Activated T-cell treated with anti-CD3 and anti-CD28 coated beads, Interleukin-2, amount 50 U/mL, for 72 hours (primary cell): ENCODE data around the gene SLC22A4. TPM values are rescaled to one million over a fixed set of nuclear protein-coding genes. Genes with fewer than 3 reads are reported as not detected.
A peak's percentile ranks its signal among the peaks of the same experiment; 100 is the strongest.

Experiments used
- ATAC-seq, 2 donors: fragments of 150-1000 bp; cut with Tn5 transposase; replicated peaks in 1 of 2; 2 replicates each; pipeline ENCODE4 v1.10.0; 2021; ENCODE audit warnings: moderate library complexity in 2 of 2, mild to moderate bottlenecking in 1 of 2
- DNase-seq, 2 donors: peaks; one replicate each; pipeline ENCODE4 v3.0.0; 2021 to 2022; ENCODE audit warnings: mixed read lengths in 1 of 2
- H3K27ac Mint-ChIP-seq: one replicate; pipeline ENCODE4 v1.8.0; 2022; ENCODE audit warnings: mild to moderate bottlenecking, moderate library complexity, mixed read lengths
- H3K27me3 Mint-ChIP-seq: one replicate; pipeline ENCODE4 v1.8.0; 2022; ENCODE audit warnings: low read depth, mixed read lengths
- H3K36me3 Mint-ChIP-seq, 2 donors: one replicate each; pipeline ENCODE4 v1.8.0; 2022; ENCODE audit warnings: mixed read lengths in 2 of 2, mild to moderate bottlenecking in 1 of 2; ENCODE audit not compliant: insufficient read depth in 2 of 2
- H3K4me1 Mint-ChIP-seq: one replicate; pipeline ENCODE4 v1.8.0; 2022; ENCODE audit warnings: low read depth, mixed read lengths
- H3K4me3 Mint-ChIP-seq, 2 donors: one replicate each; pipeline ENCODE4 v1.8.0; 2022; ENCODE audit warnings: mild to moderate bottlenecking in 2 of 2, mixed read lengths in 2 of 2, moderate library complexity in 2 of 2
- H3K9me3 Mint-ChIP-seq, 2 donors: one replicate each; pipeline ENCODE4 v1.8.0; 2022; ENCODE audit warnings: mixed read lengths in 2 of 2
- total RNA-seq, 2 donors: library from RNA; stranded (reverse); gene quantifications; one replicate each; pipeline ENCODE4 v1.2.3, GENCODE V29; 2022

Gene SLC22A4
- total RNA-seq, 2 donors from 2014 or later = 1.8 to 2.9 TPM

DNA sequence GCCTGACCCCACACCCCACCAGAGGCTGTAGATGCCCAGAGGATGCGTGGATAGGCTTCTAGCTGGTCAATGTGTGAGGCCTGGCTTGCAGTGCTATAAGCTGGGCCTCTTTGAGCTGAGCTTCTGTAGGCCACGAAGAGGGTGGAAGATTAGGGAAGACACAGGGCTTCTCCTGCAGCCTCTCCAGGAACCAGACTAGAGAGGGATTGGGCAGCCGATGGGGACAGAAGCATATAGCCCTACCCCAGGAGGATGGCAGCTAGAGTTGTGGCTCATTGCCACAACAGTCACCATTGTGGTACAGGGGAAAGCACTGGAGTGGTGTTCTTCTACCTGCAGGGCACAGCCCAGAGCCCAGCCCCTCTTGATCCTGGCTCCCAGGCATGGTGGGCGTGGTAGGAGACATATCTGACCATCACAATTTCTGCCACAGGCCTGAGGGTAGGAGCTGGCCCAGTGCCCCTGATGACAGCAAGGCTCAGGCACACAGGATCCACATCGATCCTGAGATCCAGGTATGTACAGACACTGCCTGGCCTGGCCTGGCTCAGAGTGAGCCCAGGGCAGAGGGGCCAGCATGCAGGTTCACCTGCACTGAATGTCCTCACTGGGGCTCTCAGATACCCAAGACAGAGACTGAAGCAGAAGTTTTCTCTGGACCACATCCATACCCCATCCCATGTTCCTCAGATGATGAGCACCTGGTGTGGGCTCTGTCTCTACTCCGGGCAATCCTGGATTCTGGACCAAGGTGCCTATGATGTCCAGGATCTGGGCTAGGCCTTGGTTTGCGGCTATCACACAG, 28.0 kb upstream of the SLC22A4 start:
- Mint-ChIP-seq H3K4me1 (peaks cover 56% of the 10 kb centered on the region), H3K9me3 (no peaks in the 10 kb centered on the region), H3K36me3 (no peaks in the 10 kb centered on the region), H3K4me3 (no peak overlapping the region), H3K27me3 (no peaks in the 10 kb centered on the region), H3K27ac (no peak overlapping the region)
- ATAC-seq = no peak
- DNase-seq = no peak

DNA sequence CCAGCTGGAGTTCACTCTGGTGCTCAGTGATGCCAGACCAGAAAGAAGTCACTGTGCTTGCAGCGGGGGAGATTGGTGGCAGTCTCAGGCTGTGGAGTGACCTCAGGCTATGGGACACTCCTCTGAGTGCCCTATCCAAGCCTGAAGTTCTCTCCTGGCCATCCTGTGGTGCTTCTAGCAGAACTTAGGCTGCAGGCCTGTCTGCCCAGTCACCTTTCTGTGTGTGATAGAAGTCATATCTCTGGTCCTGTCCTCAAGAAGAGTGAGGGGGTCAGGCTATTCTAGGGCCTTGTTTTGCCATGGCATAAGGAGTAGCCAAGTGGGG, 27.4 kb upstream of the SLC22A4 start:
- no peaks in the 10 kb centered on the region for H3K36me3 Mint-ChIP-seq
- no peak overlapping the region for H3K27ac Mint-ChIP-seq
- H3K4me3 Mint-ChIP-seq = no peak overlapping the region
- H3K9me3 Mint-ChIP-seq = no peaks in the 10 kb centered on the region
- no peak for DNase-seq
- H3K4me1 Mint-ChIP-seq = peaks cover 53% of the 10 kb centered on the region
- no peaks in the 10 kb centered on the region for H3K27me3 Mint-ChIP-seq
- no peak for ATAC-seq

DNA sequence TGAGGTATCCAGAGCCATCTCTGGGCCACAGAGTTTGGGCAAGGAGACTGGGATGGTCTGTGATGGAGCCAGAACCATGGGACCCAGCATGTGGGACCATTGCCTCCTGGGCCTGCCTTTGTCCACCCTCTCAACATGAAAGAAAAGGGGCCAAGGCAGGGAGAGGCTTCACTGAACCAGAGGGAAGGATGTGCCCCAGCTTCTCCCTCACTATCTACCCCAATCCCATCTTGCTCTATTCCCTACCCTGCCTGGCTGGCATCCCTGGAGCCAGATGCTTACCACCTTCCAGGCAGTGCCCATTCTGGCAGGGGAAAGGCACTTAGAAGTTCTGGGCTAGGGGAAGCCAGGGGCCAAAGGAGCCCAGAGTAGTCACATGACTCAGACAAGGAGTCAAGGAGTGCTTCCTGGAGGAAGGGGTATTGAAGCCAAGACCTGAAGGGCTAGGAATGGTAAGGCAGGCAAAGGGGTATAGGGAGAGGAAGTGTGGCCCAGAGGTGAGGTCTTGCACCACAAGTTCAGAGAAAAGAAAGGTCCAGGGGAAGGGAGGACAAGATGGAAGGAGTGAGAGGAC, 26.9 kb upstream of the SLC22A4 start:
- H3K27ac Mint-ChIP-seq = no peak overlapping the region
- no peak for ATAC-seq
- H3K4me3 Mint-ChIP-seq = no peak overlapping the region
- H3K27me3 Mint-ChIP-seq = no peaks in the 10 kb centered on the region
- no peaks in the 10 kb centered on the region for H3K9me3 Mint-ChIP-seq
- H3K36me3 Mint-ChIP-seq = no peaks in the 10 kb centered on the region
- no peak for DNase-seq
- H3K4me1 Mint-ChIP-seq = peaks cover 49% of the 10 kb centered on the region

DNA sequence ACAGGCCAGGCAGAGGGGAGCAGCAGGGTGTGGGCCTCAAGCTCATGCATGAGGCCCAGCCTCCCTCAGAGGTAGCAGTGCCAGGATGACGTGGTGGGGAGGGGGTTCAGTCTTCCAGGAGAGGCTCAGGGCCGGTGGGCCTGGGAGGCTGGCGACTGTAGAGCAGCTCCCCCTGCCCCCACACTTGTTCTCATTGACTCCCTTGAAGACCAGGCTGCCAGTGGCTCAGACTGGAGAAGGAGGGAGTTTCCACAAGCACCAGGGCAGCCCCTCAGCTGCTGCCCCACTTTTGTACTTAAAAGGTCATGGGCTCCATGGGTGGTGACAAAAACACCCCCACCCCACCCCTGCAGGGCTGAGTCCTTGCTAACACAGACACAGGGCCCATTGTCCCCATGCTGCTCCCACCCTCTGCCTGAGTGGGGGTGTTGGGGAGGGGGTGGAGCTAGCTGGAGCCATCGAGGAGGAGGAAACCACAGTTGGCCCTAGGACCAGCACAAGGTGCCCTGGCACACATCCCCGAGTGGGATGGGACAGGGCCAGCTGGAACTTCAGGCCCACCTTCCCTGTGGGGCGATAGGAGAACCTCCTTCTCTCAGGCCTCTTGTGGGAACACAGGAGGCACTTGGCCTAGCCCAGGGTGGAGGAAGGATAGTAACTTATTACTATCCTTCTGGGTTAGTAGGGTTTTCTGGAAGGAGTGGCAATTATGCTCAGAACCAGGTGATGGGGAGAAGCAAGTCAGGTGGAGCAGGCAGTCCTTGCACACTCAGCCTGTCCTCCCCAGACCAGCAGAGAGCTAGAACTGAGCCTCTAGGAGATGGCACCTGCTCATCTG, 26.0 kb upstream of the SLC22A4 start:
- Mint-ChIP-seq H3K27me3 (peaks cover 7% of the 10 kb centered on the region), H3K4me3 (no peak overlapping the region), H3K36me3 (no peaks in the 10 kb centered on the region), H3K27ac (no peak overlapping the region), H3K9me3 (no peaks in the 10 kb centered on the region), H3K4me1 (peaks cover 47% of the 10 kb centered on the region)
- no peak for DNase-seq
- ATAC-seq = no peak

DNA sequence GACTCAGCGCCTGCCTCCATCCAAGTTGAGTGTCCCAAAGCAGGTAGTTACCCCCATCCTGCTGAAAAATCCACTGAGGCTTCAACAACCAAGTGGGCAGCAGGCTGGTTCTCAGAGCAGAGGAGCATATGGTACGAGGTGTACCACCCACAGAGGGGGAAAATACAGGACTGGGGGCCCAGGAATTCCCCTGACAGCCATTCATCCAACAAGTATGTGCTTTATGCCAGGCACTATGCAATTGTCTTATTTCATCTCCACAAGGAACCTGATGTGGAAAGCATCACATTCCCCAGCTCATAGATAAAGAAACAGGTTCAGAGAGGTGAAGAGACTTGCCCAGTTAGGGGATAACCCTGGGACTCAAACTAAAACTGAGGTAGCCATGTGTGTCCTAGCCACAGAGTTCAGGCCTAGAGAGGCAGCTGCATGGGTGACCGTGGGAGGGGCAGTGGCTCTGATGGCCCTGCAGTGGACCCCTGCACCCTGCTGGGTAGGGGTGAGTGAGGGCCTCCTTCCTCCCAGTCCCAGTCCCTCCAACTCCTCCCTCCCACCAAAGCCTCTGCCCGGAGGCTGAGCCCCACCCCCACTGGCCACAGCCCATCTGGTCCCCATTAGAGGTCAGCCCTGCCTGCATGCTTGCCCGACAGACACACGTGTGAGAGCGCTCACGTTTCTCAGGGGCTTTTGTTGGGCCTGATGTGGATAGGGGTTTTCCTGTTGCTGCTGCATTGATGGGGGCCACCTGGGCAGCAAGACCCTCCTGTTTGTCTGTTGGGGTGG, 25.2 kb upstream of the SLC22A4 start:
- Mint-ChIP-seq H3K4me1 (peaks cover 39% of the 10 kb centered on the region), H3K36me3 (no peaks in the 10 kb centered on the region), H3K9me3 (no peaks in the 10 kb centered on the region), H3K4me3 (no peak overlapping the region), H3K27me3 (peaks cover 15% of the 10 kb centered on the region), H3K27ac (no peak overlapping the region)
- no peak for DNase-seq
- peak in 1 of 2 donors; percentile 16 for ATAC-seq

DNA sequence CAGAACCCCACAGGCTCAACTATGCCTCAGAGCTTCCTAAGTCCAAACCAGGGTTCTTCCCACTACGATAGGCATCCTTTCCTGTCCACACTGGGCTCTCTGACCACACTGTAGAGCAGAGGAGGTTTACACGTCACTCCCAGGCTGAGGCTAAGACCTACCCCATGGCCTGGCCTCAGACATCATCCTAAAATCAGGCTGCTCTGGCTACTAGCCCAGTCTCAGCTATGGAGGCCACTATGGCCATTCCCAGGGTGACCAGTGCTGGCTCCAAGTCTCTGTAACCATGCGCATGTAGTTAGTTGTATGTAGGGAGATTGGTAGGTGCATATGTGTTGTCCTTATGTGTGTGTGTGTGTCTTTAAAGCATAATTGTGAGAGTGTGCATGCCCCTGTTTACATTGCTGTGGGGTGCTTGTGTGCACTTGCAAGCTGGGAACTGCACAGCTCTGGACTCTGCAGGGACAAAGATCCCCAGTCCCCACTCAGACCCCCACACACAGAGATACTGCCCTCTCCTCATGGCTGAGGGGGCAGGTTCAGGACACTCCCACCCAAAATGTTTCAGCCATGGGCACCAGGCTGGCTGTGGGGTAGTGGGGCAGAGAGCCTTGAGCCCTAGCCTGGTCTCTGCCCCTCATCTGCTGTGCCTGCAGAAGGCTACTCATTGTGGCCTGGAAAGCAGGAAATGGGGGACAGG, 24.4 kb upstream of the SLC22A4 start:
- Mint-ChIP-seq H3K9me3 (no peaks in the 10 kb centered on the region), H3K27ac (no peak overlapping the region), H3K4me1 (peaks cover 30% of the 10 kb centered on the region), H3K27me3 (peaks cover 17% of the 10 kb centered on the region), H3K36me3 (no peaks in the 10 kb centered on the region), H3K4me3 (no peak overlapping the region)
- no peak for DNase-seq
- no peak for ATAC-seq

DNA sequence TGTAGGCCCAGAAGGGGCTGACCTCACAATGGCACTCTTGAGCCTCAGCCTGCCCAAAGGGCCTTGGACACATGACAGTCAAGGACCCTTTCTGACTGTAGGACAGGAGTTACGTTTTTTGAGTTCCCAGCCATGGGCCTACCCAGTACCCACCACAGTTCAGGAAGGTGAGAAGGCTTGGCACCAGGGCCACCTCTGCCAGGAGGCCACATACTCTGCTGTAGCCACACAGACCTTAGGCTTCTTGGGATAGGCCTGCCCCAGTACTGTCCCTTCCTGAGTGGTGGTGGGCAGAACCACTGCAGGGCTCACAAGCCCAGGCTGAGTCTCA, 23.9 kb upstream of the SLC22A4 start:
- Mint-ChIP-seq H3K9me3 (no peaks in the 10 kb centered on the region), H3K36me3 (no peaks in the 10 kb centered on the region), H3K27ac (no peak overlapping the region), H3K4me1 (peaks cover 26% of the 10 kb centered on the region), H3K4me3 (no peak overlapping the region), H3K27me3 (peaks cover 17% of the 10 kb centered on the region)
- DNase-seq (no peak), ATAC-seq (no peak)

DNA sequence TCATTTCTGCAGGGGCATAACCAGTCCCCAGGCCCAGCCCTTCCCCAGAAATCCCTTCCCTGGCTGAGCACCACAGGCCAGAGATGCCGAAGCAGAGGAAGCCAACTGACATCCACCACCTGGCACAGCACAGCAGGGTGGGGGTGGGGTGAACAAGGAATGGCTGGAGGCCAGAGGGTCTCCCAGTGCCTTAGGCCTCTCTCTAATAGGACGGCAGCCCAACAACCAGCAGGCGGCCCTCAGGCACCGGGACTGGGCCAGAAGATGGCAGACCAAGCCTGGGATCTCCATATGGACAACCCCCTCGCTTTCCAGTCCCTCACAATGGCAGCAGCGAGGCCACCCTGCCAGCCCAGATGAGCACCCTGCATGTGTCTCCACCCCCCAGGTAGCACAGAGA, 23.5 kb upstream of the SLC22A4 start:
- ATAC-seq = no peak
- no peaks in the 10 kb centered on the region for H3K36me3 Mint-ChIP-seq
- no peak overlapping the region for H3K27ac Mint-ChIP-seq
- H3K9me3 Mint-ChIP-seq = no peaks in the 10 kb centered on the region
- peaks cover 17% of the 10 kb centered on the region for H3K27me3 Mint-ChIP-seq
- peaks cover 26% of the 10 kb centered on the region for H3K4me1 Mint-ChIP-seq
- DNase-seq = no peak
- no peak overlapping the region for H3K4me3 Mint-ChIP-seq

DNA sequence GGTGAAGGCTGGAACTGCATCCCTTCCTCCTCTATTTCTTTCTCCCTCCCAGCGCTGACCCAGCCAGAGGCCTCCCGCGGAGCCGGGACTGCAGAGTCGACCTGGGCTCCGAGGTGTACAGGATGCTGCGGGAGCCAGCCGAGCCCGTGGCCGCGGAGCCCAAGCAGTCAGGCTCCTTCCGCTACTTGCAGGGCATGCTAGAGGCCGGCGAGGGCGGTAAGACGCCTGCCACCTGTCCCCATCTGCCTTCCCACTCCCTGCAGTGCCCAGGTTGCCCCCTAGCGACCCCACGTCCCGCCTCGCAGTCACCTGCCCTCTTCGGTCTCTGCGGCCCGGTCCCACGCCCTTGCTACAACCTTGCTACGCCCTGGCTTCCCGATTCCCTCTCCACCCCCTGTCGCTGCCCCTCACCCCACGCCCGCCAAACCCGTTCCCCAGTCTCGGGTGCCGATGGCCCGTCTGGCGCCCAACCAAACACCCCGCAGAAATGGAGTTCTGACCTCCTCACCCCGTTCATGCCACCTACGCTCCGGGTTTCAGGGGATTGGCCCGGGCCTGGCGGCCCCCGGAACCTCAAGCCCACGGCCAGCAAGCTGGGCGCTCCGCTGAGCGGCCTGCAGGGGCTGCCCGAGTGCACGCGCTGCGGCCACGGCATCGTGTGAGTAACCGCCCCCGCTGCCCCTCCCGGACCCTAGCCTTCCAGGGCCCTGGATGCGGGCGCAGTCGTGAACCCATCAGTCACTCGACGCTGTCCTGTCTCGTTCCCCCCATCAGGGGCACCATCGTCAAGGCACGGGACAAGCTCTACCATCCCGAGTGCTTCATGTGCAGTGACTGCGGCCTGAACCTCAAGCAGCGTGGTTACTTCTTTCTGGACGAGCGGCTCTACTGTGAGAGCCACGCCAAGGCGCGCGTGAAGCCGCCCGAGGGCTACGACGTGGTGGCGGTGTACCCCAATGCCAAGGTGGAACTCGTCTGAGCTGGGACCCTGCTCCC, 22.6 kb upstream of the SLC22A4 start:
- DNase-seq = peak in 1 of 2 donors; percentile 42
- H3K4me3 Mint-ChIP-seq = peak overlapping the region in 1 of 2 donors; percentile 53
- H3K9me3 Mint-ChIP-seq = no peaks in the 10 kb centered on the region
- ATAC-seq = peak in 1 of 2 donors; percentile 59
- peaks cover 17% of the 10 kb centered on the region for H3K27me3 Mint-ChIP-seq
- no peak overlapping the region for H3K27ac Mint-ChIP-seq
- H3K36me3 Mint-ChIP-seq = no peaks in the 10 kb centered on the region
- H3K4me1 Mint-ChIP-seq = peaks cover 26% of the 10 kb centered on the region

DNA sequence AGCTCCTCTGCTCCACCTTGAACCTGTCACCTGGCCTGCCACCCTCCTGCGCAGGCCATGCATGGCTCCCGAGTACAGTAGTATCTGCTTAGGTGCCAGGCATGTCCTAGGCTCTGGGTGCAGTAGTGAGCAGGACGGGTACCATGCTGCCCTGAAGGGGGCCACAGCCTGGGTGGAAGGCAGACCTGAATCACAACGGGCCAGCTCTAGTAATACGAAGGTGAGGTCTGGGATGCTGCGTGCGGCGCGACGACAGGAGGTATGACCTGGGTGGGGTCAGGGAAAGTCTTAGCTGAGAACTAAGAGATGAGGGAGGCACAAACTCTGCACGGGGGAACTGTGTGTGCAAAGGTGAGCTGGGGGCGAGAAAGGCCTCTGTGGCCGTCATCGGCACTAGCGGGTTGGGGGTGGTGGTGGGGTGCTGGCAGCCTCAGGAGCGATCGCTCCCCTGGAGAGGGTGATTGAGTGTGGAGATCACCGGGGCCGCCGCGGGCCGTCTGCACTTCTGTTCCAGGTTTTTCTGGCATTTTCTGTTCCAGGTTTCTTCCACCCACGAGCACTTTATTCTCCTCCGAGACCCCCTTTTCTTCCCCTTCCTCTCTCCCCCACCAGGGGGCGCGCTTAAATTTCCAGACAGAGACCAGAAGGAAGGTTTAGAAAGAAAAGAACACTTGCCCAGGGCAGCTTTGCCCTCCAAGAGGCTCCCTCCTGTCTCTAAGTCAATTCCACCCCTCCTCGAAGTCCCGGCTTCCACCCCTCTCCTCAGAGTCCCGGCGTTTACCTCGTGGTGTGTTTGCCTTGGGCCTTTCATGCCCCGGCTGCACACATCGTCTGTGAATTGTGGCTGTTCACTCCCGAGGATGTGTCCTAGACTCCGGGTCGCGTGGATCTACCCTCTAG, 21.6 kb upstream of the SLC22A4 start:
- no peaks in the 10 kb centered on the region for H3K9me3 Mint-ChIP-seq

DNA sequence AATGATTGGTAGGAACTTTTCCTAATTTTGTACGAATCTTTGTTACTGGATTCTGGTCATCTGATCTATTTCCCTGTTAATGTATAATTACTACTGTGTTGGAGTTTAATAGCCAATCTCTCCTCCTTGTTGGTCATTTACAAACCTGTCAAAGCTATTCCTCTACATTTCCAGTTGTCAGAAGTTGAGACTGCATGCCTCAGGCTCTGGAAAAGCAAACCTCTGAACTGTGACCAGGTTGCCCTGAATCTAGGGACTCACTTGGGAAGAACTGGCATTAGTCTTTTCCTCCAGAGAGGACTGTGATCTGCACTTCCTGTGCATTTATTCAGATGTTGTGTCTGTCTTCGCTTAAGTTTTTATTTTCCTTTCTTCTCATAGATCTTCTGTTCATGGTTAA, 20.6 kb upstream of the SLC22A4 start:
- ATAC-seq (no peak), DNase-seq (no peak)
- H3K9me3 Mint-ChIP-seq = no peaks in the 10 kb centered on the region
- peaks cover 17% of the 10 kb centered on the region for H3K27me3 Mint-ChIP-seq
- peaks cover 12% of the 10 kb centered on the region for H3K4me1 Mint-ChIP-seq
- H3K36me3 Mint-ChIP-seq = no peaks in the 10 kb centered on the region
- no peak overlapping the region for H3K27ac Mint-ChIP-seq
- no peak overlapping the region for H3K4me3 Mint-ChIP-seq

More for the DNA sequence above, 21.6 kb upstream of the SLC22A4 start:
- Mint-ChIP-seq H3K27ac (no peak overlapping the region), H3K36me3 (no peaks in the 10 kb centered on the region), H3K27me3 (peaks cover 17% of the 10 kb centered on the region), H3K4me3 (peak overlapping the region in 1 of 2 donors; percentile 11), H3K4me1 (peaks cover 22% of the 10 kb centered on the region)
- peak; percentile 65 to 82 for DNase-seq
- peak; percentile 40 to 43 for ATAC-seq
